ENCODE measurements around the gene MDC1.

DNA sequence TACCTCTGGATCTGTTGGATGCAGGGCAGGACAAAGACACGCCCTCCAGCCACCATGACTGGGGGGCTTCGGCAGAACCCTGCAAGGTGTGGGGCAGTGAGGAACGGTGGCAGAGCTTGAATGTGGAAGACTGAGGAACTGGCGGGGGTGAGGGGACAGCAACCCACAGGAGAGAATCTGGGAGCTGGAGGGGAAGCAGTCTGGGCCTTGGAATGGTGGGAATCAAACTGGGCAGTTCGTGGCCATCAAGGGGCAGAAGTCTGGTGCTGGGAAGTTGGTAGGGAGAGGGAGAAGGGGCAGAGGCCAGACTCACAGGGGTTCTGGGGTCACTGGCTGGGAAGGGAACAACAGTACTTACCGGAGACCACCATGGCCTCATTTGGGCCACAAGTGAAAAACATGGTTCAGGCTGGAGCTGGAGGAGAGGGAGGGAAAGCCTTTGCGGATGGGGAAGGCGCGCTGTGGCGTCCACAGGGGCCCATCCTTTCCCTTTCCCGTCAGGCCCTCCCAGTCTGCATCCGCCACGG lies 24.8 kb upstream of the MDC1 start:
- TF ChIP-seq, protein P1, sequence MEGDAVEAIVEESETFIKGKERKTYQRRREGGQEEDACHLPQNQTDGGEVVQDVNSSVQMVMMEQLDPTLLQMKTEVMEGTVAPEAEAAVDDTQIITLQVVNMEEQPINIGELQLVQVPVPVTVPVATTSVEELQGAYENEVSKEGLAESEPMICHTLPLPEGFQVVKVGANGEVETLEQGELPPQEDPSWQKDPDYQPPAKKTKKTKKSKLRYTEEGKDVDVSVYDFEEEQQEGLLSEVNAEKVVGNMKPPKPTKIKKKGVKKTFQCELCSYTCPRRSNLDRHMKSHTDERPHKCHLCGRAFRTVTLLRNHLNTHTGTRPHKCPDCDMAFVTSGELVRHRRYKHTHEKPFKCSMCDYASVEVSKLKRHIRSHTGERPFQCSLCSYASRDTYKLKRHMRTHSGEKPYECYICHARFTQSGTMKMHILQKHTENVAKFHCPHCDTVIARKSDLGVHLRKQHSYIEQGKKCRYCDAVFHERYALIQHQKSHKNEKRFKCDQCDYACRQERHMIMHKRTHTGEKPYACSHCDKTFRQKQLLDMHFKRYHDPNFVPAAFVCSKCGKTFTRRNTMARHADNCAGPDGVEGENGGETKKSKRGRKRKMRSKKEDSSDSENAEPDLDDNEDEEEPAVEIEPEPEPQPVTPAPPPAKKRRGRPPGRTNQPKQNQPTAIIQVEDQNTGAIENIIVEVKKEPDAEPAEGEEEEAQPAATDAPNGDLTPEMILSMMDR (conservative IDR thresholded peaks at IDR 0.05; ENCODE audit: low read length): no peak
- no peak for TF ChIP-seq EZH2phosphoT487 (IDR thresholded peaks at IDR 0.05; ENCODE audit: borderline replicate concordance)

Data from Loucy (cell line).